Neutrophil (primary cell): ENCODE data around the gene FAM107A.

Source experiments
- H3K27ac ChIP-seq: fragments of 200-600 bp; sonication (generic); 2 replicates; pipeline ENCODE4 v1.5.1; 2016; ENCODE audit warnings: mild to moderate bottlenecking, moderate library complexity
- H3K27me3 ChIP-seq: fragments of 200-600 bp; sonication (generic); 2 replicates; pipeline ENCODE4 v1.6.0; 2016; ENCODE audit warnings: mild to moderate bottlenecking
- H3K36me3 ChIP-seq: fragments of 200-600 bp; sonication (generic); 2 replicates; pipeline ENCODE4 v1.5.1; 2017
- H3K4me1 ChIP-seq, 2 experiments: fragments of 200-600 bp in 1 of 2; sonication (generic) in 1 of 2; 1 replicate in 1 of 2; 2 replicates in 1 of 2; pipeline versions ENCODE4 v1.5.1 to v1.6.1; 2013 to 2016; ENCODE audit warnings: low read depth in 1 of 2, low read length in 1 of 2, mild to moderate bottlenecking in 1 of 2, moderate library complexity in 1 of 2; ENCODE audit not compliant: control insufficient read depth in 1 of 2, insufficient read depth in 1 of 2
- H3K4me3 ChIP-seq, 2 experiments: fragments of 200-600 bp in 1 of 2; sonication (generic) in 1 of 2; 1 replicate in 1 of 2; 2 replicates in 1 of 2; pipeline ENCODE4 v1.5.1; 2013 to 2016; ENCODE audit warnings: low read depth in 1 of 2, low read length in 1 of 2, mild to moderate bottlenecking in 1 of 2, moderate library complexity in 1 of 2
- H3K9me3 ChIP-seq: fragments of 200-600 bp; sonication (generic); 2 replicates; pipeline ENCODE4 v1.5.1; 2016
- CTCF ChIP-seq: fragments of 200-600 bp; sonication (generic); IDR thresholded peaks from 2 replicates; pipeline ENCODE4 v1.5.1; 2016; ENCODE audit warnings: antibody characterized with exemption

Gene FAM107A, protein sequence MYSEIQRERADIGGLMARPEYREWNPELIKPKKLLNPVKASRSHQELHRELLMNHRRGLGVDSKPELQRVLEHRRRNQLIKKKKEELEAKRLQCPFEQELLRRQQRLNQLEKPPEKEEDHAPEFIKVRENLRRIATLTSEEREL

DNA sequence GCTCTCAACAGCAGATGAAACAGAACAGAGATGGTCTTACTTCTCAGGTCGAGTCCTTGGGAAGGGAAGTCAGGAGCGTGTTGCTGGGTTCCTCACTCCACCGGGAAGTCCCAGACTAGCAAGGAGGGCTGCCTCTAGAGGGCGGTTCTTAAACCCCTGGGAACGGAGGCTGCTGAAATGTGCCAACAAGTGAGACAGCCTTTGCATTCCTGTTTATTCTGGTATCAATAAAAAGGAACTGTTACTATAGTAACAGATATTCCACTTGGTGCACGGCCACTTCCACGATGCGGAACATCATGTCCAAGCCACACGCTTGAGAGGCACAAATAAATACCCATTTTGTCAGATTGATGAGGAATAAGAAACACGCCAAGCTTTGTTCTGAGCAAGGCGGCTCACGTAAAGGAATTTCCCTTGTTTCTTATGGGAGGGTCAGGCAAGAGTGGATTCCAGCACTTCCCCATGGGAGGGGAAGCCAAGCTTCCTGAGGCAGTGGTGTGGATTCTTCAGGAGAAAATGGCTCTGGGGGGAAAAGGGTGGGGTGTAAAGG lies at the start of gene FAM107A:
TSS of gene FAM107A (minus strand) at position 123 of the 553 bp plus-strand sequence. CDS start 7,531 bp downstream, outside the sequence.
- no peak within 1 kb of the TSS for H3K27ac ChIP-seq
- no peaks in the 10 kb centered on the region for H3K36me3 ChIP-seq
- TF ChIP-seq CTCF, result no peak
- H3K9me3 ChIP-seq, result no peaks in the 10 kb centered on the region
- peaks cover 45% of the 10 kb centered on the region for H3K27me3 ChIP-seq
- H3K4me3 ChIP-seq, result no peak within 1 kb of the TSS
- no peaks in the 10 kb centered on the region for H3K4me1 ChIP-seq

DNA sequence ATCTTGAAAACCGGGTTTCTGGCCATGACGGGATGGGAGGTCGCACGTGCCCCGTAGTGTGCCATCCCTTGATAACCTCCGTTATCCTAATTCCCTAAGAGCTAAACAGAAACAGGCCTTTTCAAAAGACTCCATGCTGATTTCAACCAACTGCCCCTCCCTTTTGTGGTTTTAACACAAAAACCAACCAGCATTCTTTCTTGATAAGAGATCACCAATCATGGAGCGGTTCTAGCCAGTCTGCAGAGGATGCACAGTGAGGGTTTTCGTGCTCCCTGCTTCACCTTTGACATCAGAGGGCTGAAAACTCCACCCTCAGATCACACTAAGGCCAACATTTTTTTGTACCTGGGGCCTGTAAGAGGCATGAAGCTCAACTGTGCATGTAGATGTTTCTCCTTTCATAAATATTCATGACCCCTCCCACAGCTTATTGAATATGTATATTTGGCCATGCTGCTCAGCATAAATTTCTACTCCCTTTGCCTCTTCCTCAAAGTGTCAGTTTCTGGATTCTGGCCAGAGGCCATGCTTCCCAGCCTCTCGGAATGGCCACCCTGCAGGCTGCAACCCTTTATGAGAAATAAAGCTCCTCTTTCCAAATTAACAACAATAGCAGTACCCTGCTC lies 48.1 kb upstream of the FAM107A start:
- no peaks in the 10 kb centered on the region for H3K27me3 ChIP-seq
- no peaks in the 10 kb centered on the region for H3K9me3 ChIP-seq
- H3K4me3 ChIP-seq, result no peak overlapping the region
- H3K36me3 ChIP-seq, result no peaks in the 10 kb centered on the region
- H3K4me1 ChIP-seq, result peaks cover 0 to 3% of the 10 kb centered on the region in 2 experiments
- no peak overlapping the region for H3K27ac ChIP-seq
- no peak for TF ChIP-seq CTCF

DNA sequence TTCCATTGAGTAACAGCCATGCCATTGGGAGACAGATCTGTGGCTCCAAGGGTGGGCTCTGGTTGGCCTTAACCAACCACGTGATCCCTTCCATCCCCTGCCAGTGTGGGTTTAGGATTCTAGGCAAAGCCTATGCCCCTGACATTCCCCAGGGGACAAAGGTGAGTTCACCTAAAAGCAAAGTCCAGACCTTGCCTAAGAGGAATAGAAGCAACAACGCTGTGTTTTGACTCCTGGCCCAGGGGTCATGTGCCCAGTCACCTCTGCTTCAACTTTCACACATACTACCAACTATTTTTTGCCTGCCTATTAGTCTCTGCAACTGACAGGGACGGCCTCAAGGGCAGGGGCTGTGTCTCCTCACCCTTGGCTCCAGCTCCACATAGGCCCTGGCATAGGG lies 47.4 kb upstream of the FAM107A start:
- Histone ChIP-seq H3K27ac (no peak overlapping the region), H3K27me3 (no peaks in the 10 kb centered on the region), H3K9me3 (no peaks in the 10 kb centered on the region), H3K4me3 (no peak overlapping the region), H3K4me1 (no peaks in the 10 kb centered on the region), H3K36me3 (no peaks in the 10 kb centered on the region)
- no peak for TF ChIP-seq CTCF

GRCh38 chr3:58623961-58624360 lies 46.8 kb upstream of the FAM107A start:
- H3K9me3 ChIP-seq, result no peaks in the 10 kb centered on the region

DNA sequence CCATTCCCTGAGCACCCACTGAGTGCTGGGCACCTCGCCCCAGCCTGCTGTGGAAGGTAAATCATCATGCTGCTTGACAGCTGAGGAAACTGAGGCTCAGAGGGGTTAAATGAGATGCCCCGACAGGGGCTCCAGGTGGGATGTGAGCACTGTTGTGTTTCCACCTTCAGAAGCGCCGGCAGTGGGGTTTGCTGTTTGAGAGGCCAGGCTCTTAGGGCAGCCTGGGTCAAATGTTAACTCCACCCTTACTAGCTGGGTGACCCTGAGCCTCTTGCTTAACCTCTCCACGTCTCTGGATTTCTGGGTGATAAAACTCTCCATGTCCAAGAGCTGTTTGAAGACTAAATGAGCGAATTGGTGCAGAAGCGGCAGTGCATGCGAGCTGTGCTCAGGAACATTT lies 46.3 kb upstream of the FAM107A start:
- no peaks in the 10 kb centered on the region for H3K36me3 ChIP-seq
- no peaks in the 10 kb centered on the region for H3K27me3 ChIP-seq
- no peak for TF ChIP-seq CTCF
- H3K27ac ChIP-seq, result no peak overlapping the region
- no peak overlapping the region for H3K4me3 ChIP-seq
- no peaks in the 10 kb centered on the region for H3K9me3 ChIP-seq
- no peaks in the 10 kb centered on the region for H3K4me1 ChIP-seq

More at GRCh38 chr3:58623961-58624360, 46.8 kb upstream of the FAM107A start:
- TF ChIP-seq CTCF, result no peak
- Histone ChIP-seq H3K4me3 (no peak overlapping the region), H3K27ac (no peak overlapping the region), H3K4me1 (no peaks in the 10 kb centered on the region), H3K36me3 (no peaks in the 10 kb centered on the region), H3K27me3 (no peaks in the 10 kb centered on the region)
